ENCODE data around the gene RNF126.

DNA sequence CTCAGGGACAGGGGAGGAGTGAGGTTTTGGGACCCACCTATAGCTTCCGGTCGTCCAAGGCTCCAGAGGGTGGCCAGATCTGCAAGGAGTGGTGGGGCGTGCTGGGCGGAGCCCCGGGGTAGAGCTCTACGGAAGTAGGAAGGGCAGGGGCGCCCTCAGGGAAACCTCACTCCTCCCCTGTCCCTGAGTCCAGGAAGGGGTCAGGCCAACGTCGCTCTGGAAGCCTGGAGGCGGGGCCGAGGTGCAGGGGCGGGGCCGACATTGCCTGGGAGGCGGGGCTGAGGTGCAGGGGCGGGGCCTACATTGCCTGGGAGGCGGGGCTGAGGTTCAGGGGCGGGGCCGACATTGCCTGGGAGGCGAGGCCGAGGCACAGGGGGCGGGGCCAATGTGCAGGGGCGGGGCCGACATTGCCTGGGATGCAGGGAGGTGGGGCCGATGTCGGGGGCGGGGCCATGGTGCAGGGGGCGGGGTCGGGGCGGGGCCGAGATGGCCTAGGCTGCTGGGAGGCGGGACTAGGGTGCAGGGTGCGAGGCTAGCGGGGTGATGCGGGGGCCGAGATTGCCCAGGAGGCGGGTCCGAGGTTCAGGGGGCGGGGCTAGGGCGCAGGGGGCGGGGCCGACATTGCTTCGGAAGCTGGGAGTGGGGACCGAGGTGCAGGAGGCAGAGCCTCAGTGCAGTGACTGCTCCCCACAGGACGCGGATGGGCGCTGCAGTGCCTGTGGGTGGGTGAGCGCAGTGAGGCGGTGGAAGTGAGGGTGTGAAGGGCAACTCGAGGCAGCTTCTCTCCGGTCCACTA, 40.8 kb upstream of the RNF126 start:
- TF ChIP-seq CTCF (IDR thresholded peaks at IDR 0.05) (no peak), POLR2A (IDR thresholded peaks at IDR 0.05) (no peak)
